Body of pancreas (tissue), 4 donors: Measurements from ENCODE around the gene KRT12.

ENCODE experiments used
- CTCF ChIP-seq, 7 experiments: fragments of 450-650 bp in 4 of 7; fragments of 200-600 bp in 3 of 7; sonication (generic) in 3 of 7; IDR thresholded peaks; one replicate each; pipeline ENCODE4 v1.5.1; 2016 to 2019; ENCODE audit warnings: antibody characterized with exemption in 7 of 7
- POLR2A ChIP-seq, 3 donors: fragments of 450-650 bp; IDR thresholded peaks; one replicate each; pipeline ENCODE4 v1.6.1; 2016; ENCODE audit warnings: antibody characterized with exemption in 3 of 3, mild to moderate bottlenecking in 2 of 3

DNA sequence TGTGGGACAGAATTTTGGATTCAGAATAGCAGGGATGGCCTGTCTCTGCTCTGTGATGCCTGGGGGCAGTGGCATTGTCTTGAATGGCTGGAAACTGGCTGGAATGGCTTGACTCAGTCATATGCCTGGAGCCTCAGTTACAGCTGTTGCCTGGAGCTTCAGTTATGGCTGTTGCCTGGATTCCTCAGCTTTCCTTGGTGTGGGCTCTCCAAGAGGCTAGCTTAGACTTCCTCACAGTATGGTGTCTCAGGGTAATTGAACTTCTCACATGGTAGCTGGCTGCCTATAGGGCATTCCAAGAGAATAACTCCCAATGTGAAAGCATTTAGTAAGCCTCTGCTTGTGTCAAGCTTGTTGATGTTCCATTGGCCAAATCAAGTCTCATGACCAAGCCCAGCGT lies 49.3 kb upstream of the KRT12 start:
- no peak for TF ChIP-seq CTCF (IDR thresholded peaks at IDR 0.05)
- no peak for TF ChIP-seq POLR2A (IDR thresholded peaks at IDR 0.05)
